GM23248 (cell line): Measurements from ENCODE around the gene FHAD1. TPM values are rescaled to one million over a fixed set of nuclear protein-coding genes. Genes with fewer than 3 reads are reported as not detected.

Experiments used
- DNase-seq: peaks from one replicate; pipeline ENCODE4 v3.0.0-alpha.2; 2015
- H2AFZ ChIP-seq: fragments of 200-600 bp; sonication (generic); 2 replicates; pipeline ENCODE4 v1.6.1; 2016; ENCODE audit warnings: antibody characterized with exemption
- H3F3A ChIP-seq: fragments of 200-600 bp; sonication (generic); 2 replicates; pipeline ENCODE4 v1.6.1; 2016; ENCODE audit warnings: mild to moderate bottlenecking, antibody characterized with exemption, mixed run types; ENCODE audit not compliant: insufficient read depth
- H3K27ac ChIP-seq: fragments of 200-600 bp; sonication (generic); 2 replicates; pipeline ENCODE4 v1.5.1; 2016; ENCODE audit warnings: mild to moderate bottlenecking
- H3K27me3 ChIP-seq: fragments of 200-600 bp; sonication (generic); replicated peaks from 2 replicates; pipeline ENCODE4 v1.6.1; 2016; ENCODE audit warnings: mild to moderate bottlenecking; ENCODE audit not compliant: insufficient read depth
- H3K36me3 ChIP-seq: fragments of 200-600 bp; sonication (generic); 2 replicates; pipeline ENCODE4 v1.6.1; 2016; ENCODE audit warnings: low read depth, mild to moderate bottlenecking
- H3K4me1 ChIP-seq: fragments of 200-600 bp; sonication (generic); 2 replicates; pipeline ENCODE4 v1.6.1; 2016; ENCODE audit warnings: mild to moderate bottlenecking; ENCODE audit not compliant: insufficient read depth
- H3K4me2 ChIP-seq: fragments of 200-600 bp; sonication (generic); one replicate; pipeline ENCODE4 v1.6.1; 2016; ENCODE audit warnings: mild to moderate bottlenecking; ENCODE audit not compliant: unreplicated experiment
- H3K4me3 ChIP-seq: fragments of 200-600 bp; sonication (generic); 2 replicates; pipeline ENCODE4 v1.5.1; 2016; ENCODE audit warnings: mild to moderate bottlenecking
- H3K79me2 ChIP-seq: fragments of 200-600 bp; sonication (generic); 2 replicates; pipeline ENCODE4 v1.6.1; 2016; ENCODE audit warnings: mild to moderate bottlenecking; ENCODE audit not compliant: insufficient read depth
- H3K9ac ChIP-seq: fragments of 200-600 bp; sonication (generic); 2 replicates; pipeline ENCODE4 v1.6.1; 2016; ENCODE audit warnings: mild to moderate bottlenecking
- H3K9me2 ChIP-seq: fragments of 200-600 bp; sonication (generic); 2 replicates; pipeline ENCODE4 v1.6.1; 2016; ENCODE audit warnings: mixed run types, mild to moderate bottlenecking, moderate library complexity; ENCODE audit not compliant: insufficient read depth
- H3K9me3 ChIP-seq: fragments of 200-600 bp; sonication (generic); one replicate; pipeline ENCODE4 v1.6.1; 2017; ENCODE audit warnings: low read depth
- H4K20me1 ChIP-seq: fragments of 200-600 bp; sonication (generic); 2 replicates; pipeline ENCODE4 v1.6.0; 2016; ENCODE audit not compliant: insufficient read depth
- EZH2 ChIP-seq: fragments of 200-600 bp; sonication (generic); IDR thresholded peaks from 2 replicates; pipeline ENCODE4 v1.6.1; 2018; ENCODE audit warnings: antibody characterized with exemption, mild to moderate bottlenecking; ENCODE audit not compliant: insufficient read depth, poor library complexity, severe bottlenecking
- EZH2phosphoT487 ChIP-seq: fragments of 200-600 bp; sonication (generic); IDR thresholded peaks from 2 replicates; pipeline ENCODE4 v1.6.1; 2018; ENCODE audit warnings: antibody characterized with exemption, moderate library complexity, mild to moderate bottlenecking, low read depth; ENCODE audit not compliant: insufficient read depth
- WGBS, 2 experiments: methylation state at CpG; one replicate each; pipeline ENCODE4 v1.1.6; 2015 to 2017; ENCODE audit warnings: low lambda C conversion rate in 2 of 2, low coverage in 1 of 2; ENCODE audit errors: missing lambda C conversion rate in 2 of 2; 5-methylcytosine and 5-hydroxymethylcytosine counted together
- in situ Hi-C: fragments of 300-500 bp; cut with MboI; formaldehyde crosslinking; loops from 2 replicates; pipeline ENCODE4 v1.15.0; 2020
- polyA plus RNA-seq: library from polyadenylated mRNA; unstranded; fragments of >200 nt; fragmentation: Nextera tagmentation; extraction: Ambion mirVana; gene quantifications from 2 replicates; pipeline ENCODE4 v1.2.1, GENCODE V29; 2016
- total RNA-seq: library from RNA; depleted of rRNA; stranded (reverse); fragments of >200 nt; shearing (Covaris generic); gene quantifications from 2 replicates; pipeline ENCODE4 v1.2.3, GENCODE V29; 2014

FHAD1 gene
- total and polyA plus RNA-seq, 2 experiments from 2014 or later, result 0.24 TPM; not detected in 1

DNA sequence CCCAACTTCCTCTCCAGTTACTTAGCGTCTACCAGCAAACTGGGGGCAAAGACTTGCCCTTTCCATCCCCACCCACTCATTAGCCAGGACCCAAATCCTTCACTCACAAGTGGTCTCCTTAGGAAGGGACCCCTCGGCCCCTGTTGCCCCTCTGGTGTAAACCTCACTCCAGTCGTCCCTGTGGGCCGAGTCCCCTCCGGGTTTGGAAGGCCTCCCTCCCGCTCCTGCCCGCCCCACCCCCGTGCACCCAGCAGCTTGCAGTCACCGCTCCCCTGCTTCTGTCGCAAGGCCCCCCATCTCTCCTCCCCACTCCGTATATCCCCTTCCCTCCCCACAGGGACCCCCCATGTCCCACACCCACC lies 163.8 kb downstream of the FHAD1 start:
- TF ChIP-seq EZH2phosphoT487, result no peak
- TF ChIP-seq EZH2, result no peak
- H4K20me1 ChIP-seq, result no peaks in the 10 kb centered on the region
- H3K9me2 ChIP-seq, result no peaks in the 10 kb centered on the region
- H3K27me3 ChIP-seq, result no peaks in the 10 kb centered on the region
- H3K4me3 ChIP-seq, result peak overlapping the region; percentile 90
- peak overlapping the region; percentile 85 for H3K9ac ChIP-seq
- peaks cover 54% of the 10 kb centered on the region for H3K79me2 ChIP-seq
- in situ Hi-C loops, result no loop called here
- 17 to 18% methylated on average over 10 to 11 of the region's 11 CpGs for WGBS, 2 experiments
- H3K4me1 ChIP-seq, result peaks cover 24% of the 10 kb centered on the region
- H3K27ac ChIP-seq, result no peak overlapping the region
- H2AFZ ChIP-seq, result peak overlapping the region; percentile 71
- H3K4me2 ChIP-seq, result peak overlapping the region; percentile 81
- no peaks in the 10 kb centered on the region for H3K36me3 ChIP-seq
- no peaks in the 10 kb centered on the region for H3K9me3 ChIP-seq
- no peak for DNase-seq
- H3F3A ChIP-seq, result peaks cover 38% of the 10 kb centered on the region

DNA sequence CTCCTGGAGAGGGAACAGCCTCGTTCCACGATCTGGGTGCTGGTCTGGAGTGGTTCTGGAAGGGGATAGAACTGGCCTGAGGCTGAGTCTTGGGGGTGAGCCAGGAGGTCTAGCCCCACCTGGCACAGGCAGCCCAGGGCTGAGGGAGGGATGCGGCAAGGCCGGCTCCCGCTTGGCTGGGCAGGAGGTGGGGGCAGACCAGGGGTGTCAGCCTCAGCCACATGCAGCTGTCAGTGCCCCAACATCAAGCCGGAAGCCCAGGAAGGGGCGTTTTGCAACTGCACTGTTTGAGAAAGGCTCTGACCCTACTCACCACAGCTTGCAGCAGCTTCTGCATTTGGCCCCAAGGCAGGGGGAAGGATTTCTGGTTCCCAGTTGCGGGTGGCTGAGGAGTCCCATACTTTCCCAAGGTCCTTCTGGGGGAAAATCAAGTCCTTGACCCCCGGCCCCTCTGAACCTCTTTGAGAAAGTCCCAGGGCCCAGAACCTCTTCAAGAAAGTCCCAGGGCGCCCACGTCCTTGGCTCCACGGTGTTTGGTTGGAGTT lies 164.6 kb downstream of the FHAD1 start:
- Histone ChIP-seq H3K9ac (peak overlapping the region; percentile 85), H3K9me3 (no peaks in the 10 kb centered on the region), H3K27ac (no peak overlapping the region), H3K36me3 (no peaks in the 10 kb centered on the region), H4K20me1 (no peaks in the 10 kb centered on the region), H3K9me2 (no peaks in the 10 kb centered on the region), H3K27me3 (no peaks in the 10 kb centered on the region), H3K79me2 (peaks cover 54% of the 10 kb centered on the region), H2AFZ (no peak overlapping the region), H3F3A (peaks cover 36% of the 10 kb centered on the region), H3K4me1 (peaks cover 31% of the 10 kb centered on the region), H3K4me2 (peak overlapping the region; percentile 81), H3K4me3 (peak overlapping the region; percentile 90)
- 59 to 65% methylated on average over 12 of the region's 12 CpGs for WGBS, 2 experiments
- TF ChIP-seq EZH2phosphoT487, result no peak
- in situ Hi-C loops, result no loop called here
- DNase-seq, result peak; percentile 35

GRCh38 chr1:15412175-15412800 lies 165.3 kb downstream of the FHAD1 start:
- Histone ChIP-seq H3K4me2 (peak overlapping the region; percentile 81), H3K27ac (no peak overlapping the region), H3K27me3 (no peaks in the 10 kb centered on the region), H3K9ac (no peak overlapping the region), H3F3A (peaks cover 31% of the 10 kb centered on the region), H3K36me3 (no peaks in the 10 kb centered on the region), H3K9me2 (no peaks in the 10 kb centered on the region), H3K9me3 (no peaks in the 10 kb centered on the region), H2AFZ (no peak overlapping the region), H3K4me1 (peaks cover 32% of the 10 kb centered on the region), H3K4me3 (no peak overlapping the region), H3K79me2 (peaks cover 59% of the 10 kb centered on the region), H4K20me1 (no peaks in the 10 kb centered on the region)
- TF ChIP-seq EZH2phosphoT487, result no peak
- TF ChIP-seq EZH2, result no peak
- in situ Hi-C loops, result no loop called here
- peak; percentile 33 for DNase-seq
- 75 to 83% methylated on average over 14 to 16 of the region's 16 CpGs for WGBS, 2 experiments

DNA sequence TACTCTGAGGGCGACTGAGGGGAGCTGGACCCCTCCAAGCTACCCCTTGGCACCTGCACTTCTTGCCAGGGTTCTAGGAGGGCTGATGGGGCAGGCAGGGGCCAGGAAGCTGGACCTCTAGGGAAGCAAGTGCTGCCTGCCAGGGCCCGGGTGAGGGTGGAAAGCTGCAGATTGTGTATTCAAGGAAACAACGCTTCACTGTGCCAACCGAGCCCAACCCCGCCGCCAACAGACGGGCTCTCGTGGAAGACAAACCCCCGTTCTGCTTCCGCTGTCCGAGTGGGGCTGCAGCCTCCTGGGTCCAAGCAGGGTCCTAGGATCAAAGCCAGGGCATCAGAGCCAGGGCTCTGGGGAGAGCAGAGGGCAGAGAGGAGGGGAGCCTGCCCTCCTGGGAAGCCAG lies 165.8 kb downstream of the FHAD1 start:
- Histone ChIP-seq H4K20me1 (no peaks in the 10 kb centered on the region), H3K36me3 (no peaks in the 10 kb centered on the region), H3K4me1 (peaks cover 32% of the 10 kb centered on the region), H3K4me3 (no peak overlapping the region), H3F3A (peaks cover 26% of the 10 kb centered on the region), H3K27me3 (no peaks in the 10 kb centered on the region), H3K79me2 (peaks cover 65% of the 10 kb centered on the region), H3K9me2 (no peaks in the 10 kb centered on the region), H3K9me3 (no peaks in the 10 kb centered on the region), H3K9ac (no peak overlapping the region), H3K4me2 (no peak overlapping the region), H3K27ac (no peak overlapping the region), H2AFZ (no peak overlapping the region)
- TF ChIP-seq EZH2phosphoT487, result no peak
- TF ChIP-seq EZH2, result no peak
- DNase-seq, result no peak
- WGBS, 2 experiments, result 94 to 95% methylated on average over 11 of the region's 11 CpGs
- in situ Hi-C loops, result no loop called here
